Hippocampal formation (tissue), 2 donors: Measurements from ENCODE around the gene TRPV6.

Experiments used
- DNase-seq, 2 donors: peaks; one replicate each; lab custom pipeline; 2025; lab: John Stamatoyannopoulos, UW

TRPV6 gene

DNA sequence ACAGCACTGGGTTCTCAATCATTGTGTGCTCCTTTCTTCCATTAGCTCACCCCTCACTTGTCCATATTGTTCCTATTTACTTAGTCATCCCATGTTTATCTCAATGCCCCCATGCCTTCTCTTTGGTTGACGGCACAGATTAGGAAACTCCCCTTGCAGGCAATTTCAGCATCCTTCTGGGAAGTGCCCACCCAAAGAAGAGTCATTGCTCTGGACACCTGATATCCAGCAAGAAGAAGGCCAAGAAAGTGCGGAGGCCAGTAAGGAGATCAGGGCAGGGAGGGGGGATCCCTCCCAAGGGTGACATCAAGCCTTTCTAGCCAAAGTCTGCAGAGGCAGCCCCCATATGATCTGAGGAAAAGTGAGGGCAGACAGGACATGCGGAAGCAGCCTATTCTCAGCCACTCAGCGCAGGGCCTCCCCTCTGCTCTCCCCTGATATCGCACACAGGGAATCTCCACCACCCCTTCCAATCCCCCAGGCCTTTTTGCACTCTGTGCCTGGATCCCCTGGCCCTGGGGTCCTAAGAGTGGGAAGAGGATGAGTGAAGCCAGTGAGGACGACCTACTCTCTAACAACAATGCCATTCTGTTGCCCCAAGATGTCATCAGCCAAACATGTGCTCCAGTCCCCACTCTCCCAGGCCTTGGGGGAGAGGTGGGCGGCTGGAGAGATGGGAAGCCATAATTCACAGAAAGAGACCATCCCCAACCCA lies 1.8 kb downstream of the TRPV6 start:
- no peak for DNase-seq

DNA sequence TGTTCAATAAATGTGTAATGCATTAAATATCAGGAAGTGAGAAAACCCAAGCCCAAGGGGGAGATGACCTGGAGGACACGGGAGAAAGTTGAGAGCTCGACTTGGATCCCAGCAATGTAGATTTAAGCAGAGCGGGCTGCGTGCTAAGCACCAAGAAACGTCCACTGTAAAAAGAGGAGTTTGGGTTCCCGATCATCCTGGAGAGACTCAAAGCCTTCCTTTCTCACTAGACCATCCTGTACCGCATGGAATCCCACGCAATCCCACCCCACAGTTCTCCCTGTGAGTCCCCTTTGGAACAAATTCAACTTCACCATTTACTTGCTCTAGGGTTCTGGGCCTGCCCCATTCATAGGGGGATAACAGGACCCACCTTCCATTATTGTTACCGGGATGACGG lies 2.4 kb downstream of the TRPV6 start:
- DNase-seq = no peak

DNA sequence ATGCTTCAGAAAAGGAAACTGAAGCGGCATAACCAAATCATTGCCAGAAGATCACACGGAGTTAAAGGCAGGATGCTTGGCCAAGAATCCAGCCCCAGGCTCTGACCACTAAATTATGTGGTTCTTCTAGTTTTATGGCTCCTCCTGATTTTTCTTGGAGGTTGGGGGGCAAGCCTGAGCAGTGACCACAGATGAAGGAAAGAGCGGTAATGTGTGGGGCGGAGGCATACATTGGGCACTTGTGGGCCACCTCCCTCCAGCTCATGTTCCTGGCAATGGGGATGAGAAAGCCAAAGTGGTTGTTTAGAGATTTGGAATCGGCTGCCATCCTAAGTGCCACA lies 3.2 kb downstream of the TRPV6 start:
- DNase-seq = no peak

DNA sequence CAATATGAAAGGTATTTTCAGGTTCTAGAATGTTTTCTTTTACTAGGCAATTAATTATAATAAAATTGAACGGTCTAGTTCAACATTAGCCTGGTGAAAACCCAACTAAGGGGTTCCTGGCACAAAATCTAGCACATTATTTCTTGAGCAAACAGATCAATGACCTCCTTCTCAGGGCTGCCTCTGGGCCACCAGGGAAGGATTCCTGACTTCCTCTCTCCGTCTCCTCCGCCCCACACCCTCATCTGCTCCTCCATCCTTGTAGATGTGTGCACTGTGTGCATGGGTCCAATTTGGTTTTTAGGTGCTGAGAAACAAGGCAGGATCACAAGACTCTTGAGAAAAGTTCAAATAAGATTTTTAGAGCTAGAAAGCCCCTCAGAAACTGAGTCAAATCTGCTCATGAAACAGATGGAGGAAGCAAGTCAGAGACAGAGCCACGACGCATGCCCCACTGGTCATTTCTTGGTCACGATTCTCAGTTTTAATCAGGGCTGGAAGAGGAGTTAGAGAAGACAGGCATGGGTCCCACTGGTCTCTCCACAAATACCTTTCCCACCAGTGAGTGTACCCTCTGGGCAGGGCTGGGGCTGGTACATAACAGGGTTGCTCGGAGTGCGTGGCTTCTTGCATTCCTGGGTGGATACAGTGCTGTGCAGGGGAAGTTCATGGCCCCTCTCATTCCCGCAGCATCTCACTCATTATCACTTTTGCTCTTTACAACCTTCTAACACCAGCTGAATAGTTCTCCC lies 3.8 kb downstream of the TRPV6 start:
- DNase-seq = no peak

GRCh38 chr7:142880876-142881505 lies 4.6 kb downstream of the TRPV6 start:
- DNase-seq = no peak

- no peak for DNase-seq
These were observed 6.5 kb downstream of the TRPV6 start for GRCh38 chr7:142879060-142879459.

DNA sequence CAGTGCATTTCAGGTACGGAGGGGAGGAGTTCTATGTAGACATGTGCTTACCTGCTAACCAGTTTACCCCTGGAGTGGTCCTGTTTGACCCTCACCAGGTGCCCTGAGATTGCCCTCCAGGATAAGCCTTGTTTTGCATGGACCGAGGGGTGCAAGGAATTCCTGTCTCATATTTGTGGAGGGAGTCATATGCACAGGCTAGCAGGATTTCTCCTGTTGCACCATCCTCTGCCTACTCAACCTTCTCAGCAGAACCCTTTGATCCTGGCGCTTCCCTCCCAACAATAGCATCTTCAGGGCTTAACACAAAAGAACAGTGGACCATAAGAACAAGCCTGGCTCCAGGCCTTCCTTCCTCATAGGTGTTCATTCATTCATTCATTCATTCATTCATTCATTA lies 7.2 kb downstream of the TRPV6 start:
- DNase-seq = no peak

DNA sequence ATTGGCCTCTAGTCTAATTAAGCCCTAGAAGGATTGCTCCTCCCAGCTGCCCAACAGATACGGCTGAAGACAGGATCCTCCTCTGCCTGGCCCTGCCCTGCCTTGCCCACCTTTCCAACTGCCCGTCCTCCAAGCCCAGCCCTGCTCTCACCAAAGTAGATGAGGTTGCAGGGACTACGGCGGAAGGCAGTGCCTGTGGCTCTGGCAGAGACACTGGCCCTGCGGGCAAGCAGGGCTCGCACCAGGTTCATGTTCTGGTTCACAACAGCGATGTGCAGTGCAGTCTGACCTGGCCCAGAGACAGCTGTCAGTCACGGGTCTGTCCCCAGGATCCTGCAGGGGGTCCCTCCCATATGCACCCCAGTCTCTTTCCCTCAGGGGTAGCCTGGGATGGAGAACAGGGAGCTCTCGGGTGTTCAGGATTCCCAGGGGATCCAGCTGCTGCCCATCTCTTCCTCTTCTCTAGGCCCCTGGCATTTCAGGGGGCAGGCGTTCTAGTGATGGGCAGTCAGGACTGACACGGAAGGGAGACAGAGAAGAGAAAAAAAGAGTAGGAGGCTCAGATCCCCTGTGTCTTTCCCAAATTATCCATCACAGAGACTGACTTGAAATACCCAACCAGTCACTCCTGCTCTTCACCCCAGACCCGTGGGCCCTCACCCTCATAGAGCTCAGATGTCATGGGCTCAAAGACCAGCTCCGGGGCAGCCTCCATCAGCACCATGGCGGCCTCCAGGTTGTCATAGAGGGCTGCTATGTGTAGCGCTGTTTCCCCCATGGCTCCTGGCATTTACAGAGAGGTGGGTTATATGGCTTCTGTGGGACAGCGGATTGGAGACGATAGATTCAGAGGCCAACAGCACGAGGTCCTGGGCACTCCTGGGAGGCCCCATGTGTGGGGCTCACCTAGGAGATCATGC lies 8.3 kb downstream of the TRPV6 start:
- DNase-seq = no peak

GRCh38 chr7:142876236-142876960 lies 9.1 kb downstream of the TRPV6 start:
- DNase-seq = no peak

DNA sequence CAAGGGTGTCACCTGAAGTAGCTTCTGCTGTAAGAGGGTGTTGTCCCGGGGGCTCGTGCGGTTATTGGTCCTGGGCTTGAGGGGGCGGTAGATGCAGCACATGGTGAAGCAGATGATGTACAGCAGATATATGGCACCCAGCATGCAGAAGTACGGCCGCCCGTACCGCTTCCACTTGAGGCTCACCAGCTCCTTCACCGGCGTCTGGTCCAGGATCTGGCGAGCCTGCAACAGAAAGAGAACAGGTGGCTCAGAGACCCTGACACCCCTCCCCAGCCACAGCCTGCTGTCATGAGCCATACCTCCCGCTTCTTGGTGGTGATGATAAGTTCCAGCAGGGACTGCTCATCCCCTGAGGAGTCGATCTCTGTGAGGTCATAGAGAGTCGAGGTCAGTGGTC lies 10.1 kb downstream of the TRPV6 start:
- no peak for DNase-seq

DNA sequence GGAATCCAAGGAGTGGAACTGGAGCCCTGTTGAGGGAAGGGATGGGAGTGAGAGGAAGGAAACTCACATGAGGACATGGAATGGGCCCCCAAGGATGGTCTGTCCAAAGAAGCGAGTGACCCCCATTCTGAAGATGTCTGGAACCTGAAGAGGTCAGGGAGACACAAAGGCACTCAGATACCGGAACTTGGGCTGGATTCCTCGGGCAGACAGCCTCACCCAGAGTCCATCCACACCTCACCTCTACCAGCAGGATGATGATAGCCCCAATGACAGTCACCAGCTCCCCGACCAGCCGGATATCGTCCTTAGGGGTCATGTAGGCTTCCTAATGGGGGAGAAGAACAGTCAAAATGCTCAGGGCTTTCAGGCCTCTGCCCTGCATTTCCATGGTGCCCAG lies 10.7 kb downstream of the TRPV6 start:
- DNase-seq = no peak

DNA sequence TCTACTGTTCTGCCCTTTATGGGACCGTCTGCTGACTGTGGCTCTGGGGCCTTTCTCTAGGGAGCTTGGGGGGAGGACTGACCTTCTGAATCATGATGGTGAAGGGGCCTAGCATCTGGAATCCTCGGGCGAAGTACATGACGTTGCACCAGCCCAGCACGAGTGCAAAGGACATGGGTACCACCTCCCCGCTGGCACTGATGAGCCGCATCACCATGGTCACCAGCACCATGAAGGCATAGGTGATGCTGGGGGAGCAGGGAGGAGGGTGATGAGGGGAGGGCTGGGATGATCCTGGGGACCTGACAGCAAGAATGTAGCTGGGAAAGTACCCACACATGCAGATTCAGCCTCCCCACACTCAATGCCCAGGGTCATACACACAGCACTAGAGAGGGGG lies 11.1 kb downstream of the TRPV6 start:
- no peak for DNase-seq

- DNase-seq = no peak
These were observed 11.7 kb downstream of the TRPV6 start for GRCh38 chr7:142873871-142874270.

DNA sequence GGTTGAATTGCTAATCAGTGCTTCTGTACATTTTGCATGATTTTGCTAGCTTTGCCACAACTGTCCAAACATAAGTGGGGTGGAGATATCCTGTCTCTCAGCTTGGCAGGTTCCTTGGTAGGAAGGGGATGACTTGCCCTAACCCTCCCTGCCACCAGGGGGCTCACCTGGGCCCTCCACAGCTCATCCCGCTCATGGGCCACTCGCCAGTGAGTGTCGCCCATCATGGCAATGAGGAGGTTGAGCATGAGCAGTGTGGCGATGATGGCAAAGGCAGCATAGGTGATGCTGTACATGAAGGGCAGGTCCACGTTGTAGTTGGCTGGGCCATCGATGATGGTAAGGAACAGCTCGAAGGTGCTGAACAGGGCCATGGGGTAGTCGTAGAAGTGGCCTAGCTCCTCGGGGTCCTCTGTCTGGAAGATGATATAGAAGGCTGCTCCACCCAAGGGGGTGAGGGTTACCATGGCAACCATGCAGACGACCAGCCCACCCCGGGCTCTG lies 12.2 kb downstream of the TRPV6 start:
- DNase-seq = no peak

DNA sequence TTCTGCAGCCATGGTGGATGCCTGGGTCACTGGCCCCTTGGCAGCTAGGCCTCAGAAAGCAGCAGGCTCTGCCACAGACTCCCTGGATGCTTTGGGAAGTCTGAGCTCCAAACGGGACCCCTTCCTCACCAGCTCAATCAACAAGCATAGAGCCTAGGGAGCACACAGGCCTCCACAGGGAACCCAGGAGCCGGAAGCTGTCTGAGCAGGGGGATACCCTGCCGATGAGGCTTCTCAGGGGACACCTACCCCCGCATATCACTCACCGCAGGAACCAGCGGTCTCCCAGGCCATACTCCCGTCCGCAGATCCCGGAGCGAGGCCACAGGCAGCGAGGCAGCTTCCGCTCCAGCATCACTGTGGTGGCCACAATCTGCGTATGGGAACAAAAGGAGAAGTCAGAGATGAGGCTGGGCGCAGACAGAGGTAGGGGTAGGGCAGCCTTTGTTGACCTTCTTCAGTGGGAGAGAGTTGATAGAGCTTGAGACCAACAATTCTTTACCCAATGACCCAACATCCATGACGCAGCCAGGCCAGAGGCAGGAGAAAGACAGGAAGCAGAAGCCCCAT lies 13.4 kb downstream of the TRPV6 start:
- no peak for DNase-seq

DNA sequence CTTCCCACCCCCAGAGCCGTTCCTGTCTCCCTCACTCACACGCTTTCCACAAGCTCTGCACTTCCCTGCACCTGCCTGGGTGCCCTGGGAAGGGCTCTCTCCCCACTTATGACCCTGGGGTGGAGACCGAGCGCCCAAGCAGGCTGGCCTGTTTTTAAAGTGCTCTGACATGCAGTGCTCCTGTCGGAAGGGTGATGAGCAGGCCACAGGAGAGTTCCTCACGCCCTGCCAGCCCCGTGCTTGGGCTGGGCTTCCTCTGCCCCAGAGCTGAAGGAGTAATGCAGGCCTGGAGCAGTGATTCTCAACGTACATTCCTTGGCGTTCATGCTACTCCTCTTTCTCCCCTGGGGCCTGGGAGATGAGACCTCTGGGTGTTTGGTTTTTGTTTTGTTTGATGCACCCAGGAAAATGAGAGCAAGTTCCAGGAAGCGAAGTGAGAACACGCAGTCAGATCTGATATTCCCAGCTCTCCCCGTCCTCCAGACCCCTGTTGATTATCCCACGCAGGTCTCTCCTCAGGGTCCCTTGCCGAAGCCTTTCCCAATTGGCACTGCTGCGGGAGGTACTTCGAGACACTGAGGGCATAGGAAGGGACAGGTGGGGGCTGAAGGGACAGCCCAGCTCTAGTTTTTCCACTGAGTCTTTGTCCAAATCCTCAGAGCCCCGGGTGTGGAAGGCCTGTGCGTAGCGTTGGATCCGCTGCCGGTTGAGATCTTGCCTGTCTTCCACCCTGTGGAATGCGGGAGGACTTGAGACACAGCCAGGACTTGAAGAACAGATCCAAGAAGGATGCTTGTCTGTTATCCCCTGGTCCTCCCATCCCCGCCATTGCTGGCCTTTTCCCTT lies 14.1 kb downstream of the TRPV6 start:
- DNase-seq = no peak

- DNase-seq = no peak
These were observed 14.8 kb downstream of the TRPV6 start for GRCh38 chr7:142870566-142871259.

DNA sequence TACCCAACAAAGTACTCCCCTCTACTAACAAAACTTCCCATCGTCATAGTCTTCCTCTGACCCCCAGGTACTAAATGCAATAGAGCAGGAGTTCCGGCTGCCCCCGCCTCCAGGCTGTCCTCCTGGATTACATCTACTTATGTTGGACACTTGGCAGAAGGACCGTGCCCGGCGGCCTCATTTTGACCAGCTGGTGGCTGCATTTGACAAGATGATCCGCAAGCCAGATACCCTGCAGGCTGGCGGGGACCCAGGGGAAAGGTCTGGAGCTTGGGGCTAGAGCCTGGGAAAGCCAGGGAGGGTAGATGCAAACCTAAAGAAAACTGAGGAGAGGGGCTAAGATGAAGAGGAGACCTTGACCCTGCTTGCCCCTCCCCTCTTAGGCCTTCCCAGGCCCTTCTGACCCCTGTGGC lies 15.4 kb downstream of the TRPV6 start:
- no peak for DNase-seq

GRCh38 chr7:142869434-142869833 lies 16.1 kb downstream of the TRPV6 start:
- DNase-seq = no peak
